ENCODE results near the gene KCNK2.

KCNK2 gene

DNA sequence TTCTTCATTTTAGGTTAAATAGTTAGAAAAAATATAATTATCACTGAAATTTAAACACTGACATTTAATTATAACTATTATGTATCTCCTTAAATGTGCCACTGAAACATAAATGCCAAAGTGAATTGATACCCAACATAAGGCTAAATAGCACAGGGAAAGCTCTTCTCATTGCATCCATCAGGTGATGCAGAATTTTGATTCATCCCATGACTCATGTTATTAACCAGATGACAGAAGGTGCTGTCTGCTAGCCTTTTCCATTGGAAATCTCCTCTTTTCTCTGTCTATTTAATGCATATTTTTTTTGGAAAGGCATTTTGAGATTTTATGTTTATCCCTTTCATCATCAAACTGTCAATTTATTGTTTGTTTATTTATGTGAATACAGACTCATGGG is 136.8 kb downstream of the KCNK2 start:
- no peak for DNase-seq (ENCODE audit: extremely low spot score)
- ChIA-PET CTCF (interaction anchor here (1.4 kb wide), 1 partner anchor 20 kb away, joined by 3 read pairs; no protein-coding TSS in a partner anchor), POLR2A (no interaction called here)
- TF ChIP-seq, protein P1, sequence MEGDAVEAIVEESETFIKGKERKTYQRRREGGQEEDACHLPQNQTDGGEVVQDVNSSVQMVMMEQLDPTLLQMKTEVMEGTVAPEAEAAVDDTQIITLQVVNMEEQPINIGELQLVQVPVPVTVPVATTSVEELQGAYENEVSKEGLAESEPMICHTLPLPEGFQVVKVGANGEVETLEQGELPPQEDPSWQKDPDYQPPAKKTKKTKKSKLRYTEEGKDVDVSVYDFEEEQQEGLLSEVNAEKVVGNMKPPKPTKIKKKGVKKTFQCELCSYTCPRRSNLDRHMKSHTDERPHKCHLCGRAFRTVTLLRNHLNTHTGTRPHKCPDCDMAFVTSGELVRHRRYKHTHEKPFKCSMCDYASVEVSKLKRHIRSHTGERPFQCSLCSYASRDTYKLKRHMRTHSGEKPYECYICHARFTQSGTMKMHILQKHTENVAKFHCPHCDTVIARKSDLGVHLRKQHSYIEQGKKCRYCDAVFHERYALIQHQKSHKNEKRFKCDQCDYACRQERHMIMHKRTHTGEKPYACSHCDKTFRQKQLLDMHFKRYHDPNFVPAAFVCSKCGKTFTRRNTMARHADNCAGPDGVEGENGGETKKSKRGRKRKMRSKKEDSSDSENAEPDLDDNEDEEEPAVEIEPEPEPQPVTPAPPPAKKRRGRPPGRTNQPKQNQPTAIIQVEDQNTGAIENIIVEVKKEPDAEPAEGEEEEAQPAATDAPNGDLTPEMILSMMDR (IDR thresholded peaks at IDR 0.05; ENCODE audit: control extremely low read depth, extremely low read depth, low read depth, missing control alignments), result no peak

DNA sequence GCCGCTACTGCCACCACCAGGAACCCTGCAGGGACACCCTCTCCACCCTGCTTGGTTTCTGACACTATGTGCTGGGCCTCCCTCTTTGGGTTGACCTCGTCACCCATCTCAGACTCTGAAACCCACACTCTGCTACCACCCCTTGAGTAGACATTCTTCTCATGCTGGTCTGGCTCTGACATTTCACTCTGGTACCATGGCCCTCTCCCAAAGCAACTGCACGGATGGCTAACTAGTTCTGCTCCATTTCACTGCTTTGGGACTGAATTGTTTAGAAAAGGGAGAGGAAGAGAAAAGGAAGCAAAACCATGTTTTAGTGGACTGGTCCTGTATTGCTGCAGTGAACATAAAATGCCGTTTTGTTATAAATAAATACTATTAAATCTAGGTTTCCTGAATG is 137.8 kb downstream of the KCNK2 start:
- TF ChIP-seq, protein P1 (IDR thresholded peaks at IDR 0.05; ENCODE audit: control extremely low read depth, extremely low read depth, low read depth, missing control alignments), result no peak
- ChIA-PET CTCF (interaction anchor here (1.4 kb wide), 1 partner anchor 19 kb away, joined by 3 read pairs; no protein-coding TSS in a partner anchor), POLR2A (no interaction called here)
- no peak for DNase-seq (ENCODE audit: extremely low spot score)

DNA sequence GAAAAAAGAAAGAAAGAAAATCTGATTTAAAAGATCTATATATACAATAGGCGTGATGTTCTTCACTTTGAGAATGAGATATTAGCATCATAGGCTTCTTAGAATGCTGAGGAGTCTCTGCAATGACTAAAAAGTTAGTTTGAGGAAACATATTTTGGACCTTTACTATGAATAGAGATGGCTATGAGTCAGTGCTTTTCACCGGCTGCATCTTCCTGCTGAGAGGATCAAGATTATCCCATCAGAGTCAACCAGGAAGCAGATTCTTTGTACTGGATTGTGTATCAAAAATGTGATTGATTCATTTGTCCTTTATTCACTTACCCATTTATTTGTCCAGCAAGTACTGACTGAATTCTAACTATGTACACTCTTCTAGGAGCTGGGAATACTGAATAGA is 144.2 kb downstream of the KCNK2 start:
- ChIA-PET CTCF (no interaction called here), POLR2A (no interaction called here)
- no peak for DNase-seq (ENCODE audit: extremely low spot score)
- TF ChIP-seq, protein P1 (IDR thresholded peaks at IDR 0.05; ENCODE audit: control extremely low read depth, extremely low read depth, low read depth, missing control alignments), result no peak

DNA sequence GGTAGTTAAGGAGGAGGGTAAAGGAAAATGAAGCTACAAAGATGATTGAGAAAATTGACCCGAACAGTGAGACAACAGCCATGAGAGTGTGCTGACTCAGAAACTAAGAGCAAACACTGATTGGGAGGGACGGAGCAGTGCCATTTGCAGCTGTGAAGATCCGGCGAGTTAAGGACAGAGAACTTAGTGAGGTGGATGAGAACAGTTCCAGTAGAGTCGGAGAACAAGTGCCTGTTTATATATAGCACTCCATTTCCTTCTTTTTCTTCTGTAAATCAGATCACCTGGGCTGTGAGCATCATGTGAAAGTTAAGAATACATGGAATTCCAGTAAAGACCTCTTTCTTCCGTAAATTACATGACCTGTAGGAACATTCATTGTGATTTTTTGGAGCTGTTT is 145.7 kb downstream of the KCNK2 start:
- ChIA-PET CTCF (interaction anchor here (1.6 kb wide), 1 partner anchor 11 kb away, joined by 7 read pairs; no protein-coding TSS in a partner anchor), POLR2A (no interaction called here)
- DNase-seq (ENCODE audit: extremely low spot score), result no peak
- TF ChIP-seq, protein P1 (IDR thresholded peaks at IDR 0.05; ENCODE audit: control extremely low read depth, extremely low read depth, low read depth, missing control alignments), result no peak

DNA sequence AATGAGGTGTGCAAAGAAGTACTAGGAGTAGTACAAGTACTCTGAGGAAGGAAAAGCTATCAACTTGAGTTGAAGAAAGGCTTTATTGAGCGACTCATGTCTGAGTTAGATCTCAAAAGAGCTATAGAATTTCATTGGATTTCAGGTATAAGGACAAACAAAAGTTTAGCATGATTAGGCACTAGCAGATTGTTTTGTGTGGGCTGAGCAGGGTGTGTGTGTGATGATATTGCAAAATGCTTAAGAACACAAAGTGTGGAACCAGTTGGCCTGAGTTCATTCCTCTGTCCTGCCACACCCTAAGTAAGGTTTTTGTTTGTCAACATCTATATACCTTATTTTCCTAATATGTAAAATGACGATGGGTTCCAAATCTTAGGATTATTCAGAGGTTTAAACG is 158.9 kb downstream of the KCNK2 start:
- ChIA-PET POLR2A (no interaction called here), CTCF (no interaction called here)
- TF ChIP-seq, protein P1 (IDR thresholded peaks at IDR 0.05; ENCODE audit: control extremely low read depth, extremely low read depth, low read depth, missing control alignments), result no peak
- no peak for DNase-seq (ENCODE audit: extremely low spot score)

DNA sequence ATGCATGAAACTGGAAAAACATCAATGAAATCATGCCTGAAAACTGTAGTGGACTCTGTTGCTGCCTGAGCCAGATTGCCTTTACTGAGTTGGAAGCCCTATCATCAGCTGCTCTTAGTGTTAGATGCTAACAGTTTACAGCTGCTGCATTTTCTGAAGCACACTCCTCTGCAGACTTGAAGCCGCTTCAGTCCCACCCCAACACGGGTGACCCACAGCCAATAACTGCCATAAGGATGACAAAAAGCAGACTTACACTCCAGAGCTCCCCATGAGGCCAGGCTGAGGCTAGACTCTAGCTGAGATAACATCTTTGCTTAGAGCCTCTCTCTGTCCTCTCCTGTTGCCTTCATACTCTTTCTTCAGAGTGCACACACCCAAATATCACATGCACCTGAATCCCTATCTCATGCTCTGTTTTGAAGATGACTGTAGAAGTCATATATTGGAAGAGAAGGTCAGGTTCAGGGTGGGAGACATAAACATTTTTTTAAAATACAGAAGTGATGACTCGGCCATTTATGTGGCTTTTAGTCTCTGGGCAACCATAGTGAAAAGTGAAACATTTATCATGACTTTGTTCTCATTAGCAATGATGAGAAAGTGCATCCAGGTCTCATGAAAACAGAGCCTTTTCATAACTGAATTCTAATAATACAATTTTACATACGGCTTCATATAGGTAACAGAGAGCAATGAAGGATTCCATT is 161.0 kb downstream of the KCNK2 start:
- TF ChIP-seq, protein P1 (IDR thresholded peaks at IDR 0.05; ENCODE audit: control extremely low read depth, extremely low read depth, low read depth, missing control alignments), result no peak
- CTCF ChIA-PET, result no interaction called here
- no peak for DNase-seq (ENCODE audit: extremely low spot score)
- POLR2A ChIA-PET, result no interaction called here
